IMR-90 (cell line): ENCODE results near the gene TNFAIP8. TPM values are rescaled to one million over a fixed set of nuclear protein-coding genes. Genes with fewer than 3 reads are reported as not detected.
A peak's percentile ranks its signal among the peaks of the same experiment; 100 is the strongest.
"Not testable (repeated sequence)": the region's sequence is repeated elsewhere in the genome, so short reads cannot be mapped to it uniquely, and the experiment has no call there.

Experiments
- ATAC-seq: fragments of 200-7000 bp; cut with Tn5 transposase; 2 replicates; pipeline ENCODE4 v1.9.1; 2020; ENCODE audit warnings: low read depth, mild to moderate bottlenecking, moderate library complexity
- BruUV-seq: library from RNA; stranded (reverse); fragments of 400-500 nt; replicated peaks from 2 replicates; lab custom pipeline; 2021; lab: Mats Ljungman, UMichigan
- CTCF ChIA-PET: fragments of 300-600 bp; formaldehyde crosslinking; extraction: SDS; loops from one replicate; lab custom pipeline; 2021; ENCODE audit warnings: antibody characterized with exemption; lab: Yijun Ruan, JAX
- POLR2A ChIA-PET: fragments of 300-600 bp; sonication (Branson Sonifier 250); formaldehyde crosslinking; loops from one replicate; lab custom pipeline; 2022; ENCODE audit warnings: antibody characterized with exemption; ENCODE audit not compliant: unreplicated experiment; lab: Charles Lee
- DNase-seq: peaks from one replicate; pipeline ENCODE4 v3.0.0; 2013
- H2AFZ ChIP-seq: replicated peaks from 2 replicates; pipeline ENCODE3; 2013; ENCODE audit warnings: low read length, mild to moderate bottlenecking; ENCODE audit not compliant: poor library complexity
- H2AK5ac ChIP-seq: 2 replicates; pipeline ENCODE4 v1.6.1; 2013; ENCODE audit warnings: low read depth, low read length, inconsistent platforms
- H2AK9ac ChIP-seq: replicated peaks from 2 replicates; pipeline ENCODE3; 2013; ENCODE audit warnings: mild to moderate bottlenecking, low read depth, low read length, moderate library complexity; ENCODE audit not compliant: poor library complexity
- H2BK120ac ChIP-seq: 2 replicates; pipeline ENCODE4 v1.6.1; 2013; ENCODE audit warnings: low read depth, low read length, inconsistent platforms
- H2BK15ac ChIP-seq: 3 replicates; pipeline ENCODE4 v1.6.1; 2013; ENCODE audit warnings: low read depth, low read length, inconsistent platforms
- H2BK20ac ChIP-seq: 2 replicates; pipeline ENCODE4 v1.6.1; 2013; ENCODE audit warnings: low read depth, mild to moderate bottlenecking, inconsistent platforms, low read length, moderate library complexity
- H2BK5ac ChIP-seq: 2 replicates; pipeline ENCODE4 v1.6.1; 2013; ENCODE audit warnings: mild to moderate bottlenecking, low read depth, low read length, inconsistent platforms; ENCODE audit not compliant: poor library complexity, severe bottlenecking
- H3K14ac ChIP-seq: replicated peaks from 2 replicates; pipeline ENCODE4 v1.6.1; 2013; ENCODE audit warnings: low read depth, low read length, inconsistent platforms
- H3K18ac ChIP-seq: 2 replicates; pipeline ENCODE4 v1.6.1; 2013; ENCODE audit warnings: low read depth, low read length, control low read depth
- H3K23ac ChIP-seq: 2 replicates; pipeline ENCODE4 v1.6.1; 2013; ENCODE audit warnings: low read depth, low read length, inconsistent platforms
- H3K27ac ChIP-seq: 2 replicates; pipeline ENCODE4 v1.5.1; 2013; ENCODE audit warnings: mild to moderate bottlenecking, control low read depth, low read length; ENCODE audit not compliant: insufficient read depth
- H3K27me3 ChIP-seq: 2 replicates; pipeline ENCODE4 v1.6.1; 2013; ENCODE audit warnings: low read length; ENCODE audit not compliant: control insufficient read depth, insufficient read depth
- H3K36me3 ChIP-seq: 2 replicates; pipeline ENCODE4 v1.6.1; 2013; ENCODE audit warnings: low read length, mixed read lengths; ENCODE audit not compliant: control insufficient read depth, insufficient read depth
- H3K4ac ChIP-seq: 2 replicates; pipeline ENCODE4 v1.6.1; 2013; ENCODE audit warnings: low read depth, low read length, inconsistent platforms
- H3K4me1 ChIP-seq: 2 replicates; pipeline ENCODE4 v1.6.1; 2013; ENCODE audit warnings: low read length, mixed read lengths; ENCODE audit not compliant: control insufficient read depth, insufficient read depth
- H3K4me2 ChIP-seq: 2 replicates; pipeline ENCODE4 v1.6.1; 2013; ENCODE audit warnings: low read depth, mild to moderate bottlenecking, control low read depth, low read length, moderate library complexity
- H3K4me3 ChIP-seq: 2 replicates; pipeline ENCODE4 v1.5.1; 2013; ENCODE audit warnings: low read depth, mild to moderate bottlenecking, control low read depth, low read length, moderate library complexity; ENCODE audit not compliant: insufficient read depth
- H3K56ac ChIP-seq: 2 replicates; pipeline ENCODE4 v1.6.1; 2013; ENCODE audit warnings: low read length, inconsistent platforms; ENCODE audit not compliant: insufficient read depth; ENCODE audit errors: extremely low read depth
- H3K79me1 ChIP-seq, 2 experiments: 2 replicates each; pipeline ENCODE4 v1.6.1; 2013; ENCODE audit warnings: low read length in 2 of 2, inconsistent platforms in 1 of 2, low read depth in 1 of 2
- H3K9ac ChIP-seq: 2 replicates; pipeline ENCODE4 v1.6.1; 2013; ENCODE audit warnings: low read depth, low read length, control low read depth
- H3K9me1 ChIP-seq: 2 replicates; pipeline ENCODE4 v1.6.1; 2013; ENCODE audit warnings: low read length, inconsistent platforms; ENCODE audit not compliant: insufficient read depth
- H3K9me3 ChIP-seq: 2 replicates; pipeline ENCODE4 v1.6.1; 2013; ENCODE audit warnings: low read length; ENCODE audit not compliant: control insufficient read depth, insufficient read depth
- H4K20me1 ChIP-seq: 2 replicates; pipeline ENCODE4 v1.6.1; 2013; ENCODE audit warnings: low read length, inconsistent platforms; ENCODE audit not compliant: insufficient read depth
- H4K5ac ChIP-seq: 2 replicates; pipeline ENCODE4 v1.6.1; 2013; ENCODE audit warnings: mild to moderate bottlenecking, low read depth, low read length, control low read depth
- H4K8ac ChIP-seq, 2 experiments: 2 replicates each; pipeline ENCODE4 v1.6.1; 2013; ENCODE audit warnings: low read depth in 2 of 2, low read length in 2 of 2, control low read depth in 1 of 2, inconsistent platforms in 1 of 2
- H4K91ac ChIP-seq: 2 replicates; pipeline ENCODE4 v1.6.1; 2013; ENCODE audit warnings: low read depth, low read length, inconsistent platforms; ENCODE audit not compliant: insufficient read depth
- SMC3 ChIP-seq: fragments of 150-350 bp; IDR thresholded peaks from 2 replicates; pipeline ENCODE4 v1.6.1; 2016; ENCODE audit warnings: low read depth, mild to moderate bottlenecking, antibody characterized with exemption, low read length, moderate library complexity
- WGBS, 2 experiments: methylation state at CpG; one replicate each; pipeline versions ENCODE4 v1.1.5 to v1.1.7; 2013; ENCODE audit warnings: missing lambda C conversion rate in 2 of 2; ENCODE audit not compliant: insufficient read length in 1 of 2; ENCODE audit errors: extremely low coverage in 2 of 2; 5-methylcytosine and 5-hydroxymethylcytosine counted together
- dilution Hi-C: fragments of 300-500 bp; cut with HindIII; formaldehyde crosslinking; loops from one replicate; pipeline ENCODE4 v1.14.3; 2018; ENCODE audit warnings: low sequenced_read_pairs; ENCODE audit not compliant: unreplicated experiment
- in situ Hi-C: fragments of 300-500 bp; cut with MboI; formaldehyde crosslinking; loops from 3 replicates; pipeline ENCODE4 v1.14.3; 2019; ENCODE audit warnings: low sequenced_read_pairs, inconsistent platforms, mixed read lengths
- intact Hi-C: fragments of 100-400 bp; cut with micrococcal nuclease; formaldehyde crosslinking; loops from 2 replicates; pipeline ENCODE4 v1.10.0; 2022
- polyA plus RNA-seq, 3 experiments: library from polyadenylated mRNA; depleted of rRNA; stranded (reverse); fragments of >200 nt; gene quantifications; 2 replicates each; pipeline ENCODE4 v1.2.3, GENCODE V29; 2012; ENCODE audit warnings: low replicate concordance in 1 of 3
- total RNA-seq: library from RNA; depleted of rRNA; stranded (reverse); fragments of >200 nt; gene quantifications from 2 replicates; pipeline ENCODE4 v1.2.3, GENCODE V29; 2012

The TNFAIP8 gene
- total and polyA plus RNA-seq, 2 of the 4 experiments (the other 2 are of a cell fraction) = 20.3 to 29.9 TPM

- peak; percentile 69 for TF ChIP-seq SMC3
Observed at GRCh38 chr5:119435436-119436132, 79.8 kb downstream of the TNFAIP8 start (continued).

DNA sequence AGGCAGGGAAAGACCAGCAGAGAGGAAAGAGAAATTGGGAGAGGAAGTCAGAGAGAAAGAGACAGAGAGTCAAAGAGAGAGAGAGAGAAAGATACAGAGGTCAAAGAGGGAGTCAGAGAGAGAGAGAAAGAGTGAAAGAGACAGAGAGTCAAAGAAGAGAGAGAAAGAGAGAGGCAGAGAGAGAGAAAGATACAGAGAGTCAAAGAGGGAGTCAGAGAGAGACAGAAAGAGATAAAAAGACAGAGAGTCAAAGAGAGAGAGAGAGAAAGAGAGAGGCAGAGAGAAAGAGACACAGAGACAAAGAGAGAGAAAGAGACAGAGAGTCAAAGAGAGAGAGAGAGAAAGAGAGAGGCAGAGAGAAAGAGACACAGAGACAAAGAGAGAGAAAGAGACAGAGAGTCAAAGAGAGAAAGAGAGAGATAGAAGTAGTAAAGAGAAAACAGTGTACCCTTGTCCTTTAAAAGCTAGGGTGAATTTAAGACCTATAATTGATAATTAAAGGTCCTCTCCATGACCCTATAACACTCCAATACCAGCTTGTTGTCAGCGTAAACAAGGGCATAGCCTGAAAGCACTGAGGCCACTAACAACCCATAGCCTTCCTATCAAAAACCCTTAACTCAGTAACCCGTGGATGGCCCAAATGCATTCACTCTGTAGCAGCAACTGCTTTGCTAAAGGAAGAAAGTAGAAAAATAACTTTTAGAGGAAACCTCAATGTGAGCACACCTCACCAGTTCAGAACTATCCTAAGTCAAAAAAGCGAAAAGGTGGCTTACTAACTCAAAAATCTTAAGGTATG lies 82.2 kb downstream of the TNFAIP8 start:
- no CpG with 5 or more reads among the region's 3 CpGs for WGBS, 2 experiments
- H3K18ac ChIP-seq, H3K9me1 ChIP-seq, H3K79me1 ChIP-seq, H3K27ac ChIP-seq, H2BK15ac ChIP-seq, H4K20me1 ChIP-seq, H2BK5ac ChIP-seq, H3K9me3 ChIP-seq, in situ Hi-C loops, ATAC-seq, H3K14ac ChIP-seq, H4K8ac ChIP-seq, H3K4me2 ChIP-seq, H3K36me3 ChIP-seq, H3K4me3 ChIP-seq, dilution Hi-C loops, H3K56ac ChIP-seq, BruUV-seq, H3K27me3 ChIP-seq, POLR2A ChIA-PET, intact Hi-C loops, H3K23ac ChIP-seq, H3K9ac ChIP-seq, H4K91ac ChIP-seq, H4K5ac ChIP-seq, DNase-seq, H3K4me1 ChIP-seq, H3K4ac ChIP-seq, H2AFZ ChIP-seq, H2AK5ac ChIP-seq, H2BK120ac ChIP-seq, H2AK9ac ChIP-seq, H2BK20ac ChIP-seq: not testable (repeated sequence)
- CTCF ChIA-PET = interaction anchor here (1.1 kb wide), 1 partner anchor 39 kb away, joined by 3 read pairs; no protein-coding TSS in a partner anchor

- H3K36me3 ChIP-seq, ATAC-seq, H4K91ac ChIP-seq, H2AK9ac ChIP-seq, H3K23ac ChIP-seq, DNase-seq, H3K27ac ChIP-seq, H3K9me3 ChIP-seq, H2AK5ac ChIP-seq, H3K79me1 ChIP-seq, H3K4me3 ChIP-seq, H3K4ac ChIP-seq, H4K5ac ChIP-seq, H3K4me2 ChIP-seq, H4K20me1 ChIP-seq, H3K14ac ChIP-seq, BruUV-seq, H2BK15ac ChIP-seq, H3K18ac ChIP-seq, CTCF ChIA-PET, H2BK20ac ChIP-seq, H3K4me1 ChIP-seq, H3K9me1 ChIP-seq, H3K56ac ChIP-seq, in situ Hi-C loops, H3K9ac ChIP-seq, POLR2A ChIA-PET, H2BK120ac ChIP-seq, dilution Hi-C loops, H4K8ac ChIP-seq, H2BK5ac ChIP-seq, H2AFZ ChIP-seq, H3K27me3 ChIP-seq, intact Hi-C loops: not testable (repeated sequence)
- WGBS, 2 experiments = no CpG with 5 or more reads among the region's 1 CpG
Observed at GRCh38 chr5:119438587-119438917, 82.7 kb downstream of the TNFAIP8 start.
